Panc1 (cell line): ENCODE measurements around the gene PRLHR. TPM values are rescaled to one million over a fixed set of nuclear protein-coding genes. Genes with fewer than 3 reads are reported as not detected.

Experiments used
- ATAC-seq: fragments of 200-7000 bp; cut with Tn5 transposase; 2 replicates; pipeline ENCODE4 v1.9.1; 2020; ENCODE audit warnings: mild to moderate bottlenecking, moderate library complexity
- BruUV-seq: library from RNA; stranded (reverse); fragments of 400-500 nt; replicated peaks from 2 replicates; lab custom pipeline; 2021; lab: Mats Ljungman, UMichigan
- CTCF ChIA-PET: fragments of 300-600 bp; sonication (Branson Sonifier 250); formaldehyde crosslinking; loops from one replicate; lab custom pipeline; 2022; ENCODE audit warnings: antibody characterized with exemption; lab: Charles Lee
- POLR2A ChIA-PET: fragments of 300-600 bp; sonication (Branson Sonifier 250); formaldehyde crosslinking; loops from one replicate; lab custom pipeline; 2022; ENCODE audit warnings: antibody characterized with exemption; lab: Charles Lee
- DNase-seq: peaks from one replicate; pipeline ENCODE4 v3.0.0-alpha.2; 2010; ENCODE audit warnings: low read depth, low spot score
- H3K27ac ChIP-seq: 2 replicates; pipeline ENCODE4 v1.5.1; 2011; ENCODE audit warnings: mild to moderate bottlenecking, low read length, inconsistent platforms
- H3K27me3 ChIP-seq: fragments of 200-500 bp; sonication (Bioruptor generic); 2 replicates; pipeline ENCODE4 v1.6.0; 2014; ENCODE audit warnings: low read length, inconsistent platforms; ENCODE audit not compliant: control insufficient read depth, insufficient read depth
- H3K36me3 ChIP-seq: fragments of 200-500 bp; sonication (Bioruptor generic); 2 replicates; pipeline ENCODE4 v1.5.1; 2014; ENCODE audit warnings: inconsistent platforms, mild to moderate bottlenecking, low read length, moderate library complexity; ENCODE audit not compliant: control insufficient read depth, insufficient read depth
- H3K4me1 ChIP-seq: 2 replicates; pipeline ENCODE4 v1.5.1; 2011; ENCODE audit warnings: inconsistent platforms, mild to moderate bottlenecking, low read length, moderate library complexity; ENCODE audit not compliant: control insufficient read depth, insufficient read depth
- H3K4me3 ChIP-seq, 2 experiments: 2 replicates each; pipeline ENCODE4 v1.5.1; 2011 to 2012; ENCODE audit warnings: low read depth in 2 of 2, low read length in 2 of 2, mild to moderate bottlenecking in 2 of 2, inconsistent platforms in 1 of 2, moderate library complexity in 1 of 2
- H3K9me3 ChIP-seq: fragments of 200-500 bp; sonication (Bioruptor generic); 2 replicates; pipeline ENCODE4 v1.5.1; 2014; ENCODE audit warnings: low read depth, mild to moderate bottlenecking, inconsistent platforms, low read length, moderate library complexity; ENCODE audit not compliant: control insufficient read depth, insufficient read depth
- POLR2AphosphoS5 ChIP-seq: IDR thresholded peaks from 2 replicates; pipeline ENCODE4 v1.6.1; 2012; ENCODE audit warnings: mild to moderate bottlenecking, low read depth, low read length, moderate library complexity
- REST ChIP-seq, 2 experiments: IDR thresholded peaks; 2 replicates each; pipeline ENCODE4 v1.6.1; 2011 to 2012; ENCODE audit warnings: low read depth in 2 of 2, control low read depth in 1 of 2, low read length in 1 of 2, mild to moderate bottlenecking in 1 of 2, moderate library complexity in 1 of 2; ENCODE audit not compliant: insufficient read depth in 1 of 2
- SIN3A ChIP-seq: IDR thresholded peaks from 2 replicates; pipeline ENCODE4 v1.6.1; 2012; ENCODE audit warnings: low read depth, mild to moderate bottlenecking, low read length, moderate library complexity, borderline replicate concordance; ENCODE audit not compliant: insufficient read depth
- TCF7L2 ChIP-seq: IDR thresholded peaks from 2 replicates; pipeline ENCODE4 v1.6.1; 2011; ENCODE audit warnings: mild to moderate bottlenecking, low read depth, low read length, inconsistent platforms
- in situ Hi-C: cut with HindIII; loops from 2 replicates; pipeline ENCODE4 v1.10.0; 2016; ENCODE audit warnings: low sequenced_read_pairs, low pct_unique_long_range_greater_than_20kb
- intact Hi-C: fragments of 100-400 bp; cut with micrococcal nuclease; formaldehyde crosslinking; loops from one replicate; pipeline ENCODE4 v1.10.0; 2022; ENCODE audit not compliant: unreplicated experiment
- total RNA-seq: library from RNA; stranded (reverse); gene quantifications from one replicate; pipeline ENCODE4 v1.2.1, GENCODE V29; 2021; ENCODE audit not compliant: unreplicated experiment
- TF ChIP-seq, protein P1 (sequence below): fragments of 450-650 bp; IDR thresholded peaks from 2 replicates; pipeline ENCODE4 v1.5.1; 2017; ENCODE audit warnings: mild to moderate bottlenecking

PRLHR gene
- total RNA-seq, 1 experiment from 2014 or later = not detected

- Histone ChIP-seq H3K4me3 (no peak overlapping the region), H3K27ac (no peak overlapping the region), H3K4me1 (no peaks in the 10 kb centered on the region), H3K27me3 (no peaks in the 10 kb centered on the region), H3K36me3 (no peaks in the 10 kb centered on the region), H3K9me3 (no peaks in the 10 kb centered on the region)
- intact Hi-C loops = loop anchor here (5.0 kb wide), 2 partner anchors 238 to 463 kb away; partner anchors contain the start of gene NANOS1
- peak; percentile 69; the same call in 1 of the 2 replicates for ATAC-seq
- TF ChIP-seq REST (IDR thresholded peaks at IDR 0.05; ENCODE audit: insufficient read depth in 1 of 2, low read depth in 2 of 2, low read length in 1 of 2) (no peak), POLR2AphosphoS5 (no peak)
- TF ChIP-seq, protein P1, sequence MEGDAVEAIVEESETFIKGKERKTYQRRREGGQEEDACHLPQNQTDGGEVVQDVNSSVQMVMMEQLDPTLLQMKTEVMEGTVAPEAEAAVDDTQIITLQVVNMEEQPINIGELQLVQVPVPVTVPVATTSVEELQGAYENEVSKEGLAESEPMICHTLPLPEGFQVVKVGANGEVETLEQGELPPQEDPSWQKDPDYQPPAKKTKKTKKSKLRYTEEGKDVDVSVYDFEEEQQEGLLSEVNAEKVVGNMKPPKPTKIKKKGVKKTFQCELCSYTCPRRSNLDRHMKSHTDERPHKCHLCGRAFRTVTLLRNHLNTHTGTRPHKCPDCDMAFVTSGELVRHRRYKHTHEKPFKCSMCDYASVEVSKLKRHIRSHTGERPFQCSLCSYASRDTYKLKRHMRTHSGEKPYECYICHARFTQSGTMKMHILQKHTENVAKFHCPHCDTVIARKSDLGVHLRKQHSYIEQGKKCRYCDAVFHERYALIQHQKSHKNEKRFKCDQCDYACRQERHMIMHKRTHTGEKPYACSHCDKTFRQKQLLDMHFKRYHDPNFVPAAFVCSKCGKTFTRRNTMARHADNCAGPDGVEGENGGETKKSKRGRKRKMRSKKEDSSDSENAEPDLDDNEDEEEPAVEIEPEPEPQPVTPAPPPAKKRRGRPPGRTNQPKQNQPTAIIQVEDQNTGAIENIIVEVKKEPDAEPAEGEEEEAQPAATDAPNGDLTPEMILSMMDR = peak; percentile 62
- BruUV-seq = no TSS peak
- no peak for DNase-seq
- CTCF ChIA-PET = interaction anchor here (0.7 kb wide), 1 partner anchor 1052 kb away, joined by 3 read pairs; no protein-coding TSS in a partner anchor
- in situ Hi-C loops = no loop called here
- POLR2A ChIA-PET = interaction anchor here (0.6 kb wide), 1 partner anchor 14 kb away, joined by 3 read pairs; no protein-coding TSS in a partner anchor
These were observed 30.8 kb downstream of the PRLHR start for GRCh38 chr10:118564652-118565051.

- no peak for TF ChIP-seq SIN3A
- no peak for TF ChIP-seq REST (IDR thresholded peaks at IDR 0.05; ENCODE audit: insufficient read depth in 1 of 2, low read depth in 2 of 2, low read length in 1 of 2)
- no peak for TF ChIP-seq TCF7L2
- TF ChIP-seq POLR2AphosphoS5 = no peak
- TF ChIP-seq, protein P1 = no peak
- H3K9me3 ChIP-seq = no peaks in the 10 kb centered on the region
- H3K36me3 ChIP-seq = no peaks in the 10 kb centered on the region
- BruUV-seq = no TSS peak
- H3K4me3 ChIP-seq = no peak overlapping the region
- peaks cover 3% of the 10 kb centered on the region; the same call in 1 of the 2 replicates for H3K27me3 ChIP-seq
- H3K4me1 ChIP-seq = no peaks in the 10 kb centered on the region
- DNase-seq (no peak), ATAC-seq (no peak)
- ChIA-PET POLR2A (interaction anchor here (0.6 kb wide), 1 partner anchor 15 kb away, joined by 3 read pairs; no protein-coding TSS in a partner anchor), CTCF (no interaction called here)
- in situ Hi-C loops = no loop called here
- intact Hi-C loops = no loop called here
- no peak overlapping the region for H3K27ac ChIP-seq
These were observed 31.3 kb downstream of the PRLHR start for GRCh38 chr10:118564114-118564513.
